SHP77 treated with DMSO at 0.1 percent for 48 hours (cell line): ENCODE results near the gene HCLS1.
"Not testable (repeated sequence)": the region's sequence is repeated elsewhere in the genome, so short reads cannot be mapped to it uniquely, and the experiment has no call there.

Source experiments
- DNase-seq: peaks from one replicate; lab custom pipeline; 2025; lab: John Stamatoyannopoulos, UW

The HCLS1 gene

GRCh38 chr3:121654493-121655385 lies 6.0 kb downstream of the HCLS1 start:
- no peak for DNase-seq

GRCh38 chr3:121651684-121652083 lies 9.0 kb downstream of the HCLS1 start:
- peak; percentile 59 for DNase-seq

- no peak for DNase-seq
Observed at GRCh38 chr3:121649645-121650044, 11.1 kb downstream of the HCLS1 start.

- DNase-seq = no peak
Observed at GRCh38 chr3:121648219-121648958, 12.3 kb downstream of the HCLS1 start.

- DNase-seq = no peak
Observed at GRCh38 chr3:121645054-121645453, 15.6 kb downstream of the HCLS1 start.

GRCh38 chr3:121642601-121643314 lies 17.9 kb downstream of the HCLS1 start:
- no peak for DNase-seq

- no peak for DNase-seq
Observed at GRCh38 chr3:121641127-121641526, 19.6 kb downstream of the HCLS1 start.

- DNase-seq = no peak
Observed at GRCh38 chr3:121637922-121638321, 22.8 kb downstream of the HCLS1 start.

- DNase-seq = no peak
Observed at GRCh38 chr3:121630355-121630754, 30.3 kb downstream of the HCLS1 start.

- DNase-seq = no peak
Observed at GRCh38 chr3:121629601-121630000, 31.1 kb downstream of the HCLS1 start.

GRCh38 chr3:121627622-121628021 lies 33.1 kb downstream of the HCLS1 start:
- no peak for DNase-seq

GRCh38 chr3:121627211-121627610 lies 33.5 kb downstream of the HCLS1 start:
- no peak for DNase-seq

GRCh38 chr3:121626495-121626894 lies 34.2 kb downstream of the HCLS1 start:
- DNase-seq = no peak

- DNase-seq = no peak
Observed at GRCh38 chr3:121624147-121624899, 36.4 kb downstream of the HCLS1 start.

- DNase-seq = no peak
Observed at GRCh38 chr3:121621491-121621890, 39.2 kb downstream of the HCLS1 start.

- no peak for DNase-seq
Observed at GRCh38 chr3:121619691-121620090, 41.0 kb downstream of the HCLS1 start.

GRCh38 chr3:121606106-121606505 lies 54.6 kb downstream of the HCLS1 start:
- DNase-seq = no peak

GRCh38 chr3:121604759-121605158 lies 55.9 kb downstream of the HCLS1 start:
- no peak for DNase-seq

- DNase-seq = no peak
Observed at GRCh38 chr3:121601212-121601812, 59.4 kb downstream of the HCLS1 start.

- DNase-seq = not testable (repeated sequence)
Observed at GRCh38 chr3:121599900-121600299, 60.8 kb downstream of the HCLS1 start.

- DNase-seq = no peak
Observed at GRCh38 chr3:121598564-121598963, 62.1 kb downstream of the HCLS1 start.
